ENCODE results near the gene RNF144A. TPM values are rescaled to one million over a fixed set of nuclear protein-coding genes. Genes with fewer than 3 reads are reported as not detected.

The RNF144A gene
- total and polyA plus RNA-seq, 10 of the 15 experiments (the other 5 are each of a cell fraction or from before 2014, with no cell fraction given), result 0.02 to 12.1 (median 0.48) TPM; not detected in 1

DNA sequence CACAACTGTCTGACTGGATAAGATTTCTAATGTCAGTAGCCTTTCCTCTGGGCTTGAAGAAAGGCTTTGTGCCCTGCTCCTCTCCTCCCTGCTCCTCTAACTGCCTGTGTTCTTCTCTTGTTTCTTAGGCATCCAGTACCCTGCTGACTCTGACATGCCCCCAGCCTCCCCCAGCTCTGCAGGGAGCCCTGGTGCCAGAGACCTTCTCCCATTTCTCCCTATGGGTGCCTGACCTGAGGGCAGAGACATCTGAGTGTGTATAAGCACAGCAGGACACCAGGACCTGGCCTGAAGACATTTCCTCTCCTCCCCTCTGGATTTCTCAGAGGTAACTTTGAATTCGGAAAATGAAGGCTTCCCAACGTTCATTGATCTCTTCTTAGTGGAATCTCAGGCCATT is 23.6 kb downstream of the RNF144A start:
- ChIA-PET RAD21 (ENCODE audit: unreplicated experiment) (no interaction called here), POLR2A (no interaction called here), CTCF (no interaction called here), SMC1A (ENCODE audit: uncharacterized antibody, unreplicated experiment) (interaction anchor here (2.8 kb wide), 1 partner anchor 11 kb away, joined by 11 read pairs; no protein-coding TSS in a partner anchor)
- no TSS peak for BruUV-seq (replicated peaks)
- H3K4me1 ChIP-seq (ENCODE audit: control insufficient read depth, insufficient read depth, low read length), result peaks cover 14% of the 10 kb centered on the region
- H3K4me3 ChIP-seq, result no peak overlapping the region
- H3K4me2 ChIP-seq (ENCODE audit: control insufficient read depth, insufficient read depth), result no peak overlapping the region
- in situ Hi-C loops (cut with MboI) (no loop called here), intact Hi-C loops (cut with micrococcal nuclease; ENCODE audit: unreplicated experiment) (no loop called here)
- H2AFZ ChIP-seq (ENCODE audit: control insufficient read depth, low read depth, low read length), result no peak overlapping the region
- H3K79me2 ChIP-seq (ENCODE audit: control insufficient read depth, insufficient read depth, low read length), result no peaks in the 10 kb centered on the region
- H3K27ac ChIP-seq (ENCODE audit: control insufficient read depth, insufficient read depth), result no peak overlapping the region
- WGBS (ENCODE audit: insufficient coverage, insufficient replicate concordance, low lambda C conversion rate, missing lambda C conversion rate), result 52% methylated on average over 2 of the region's 2 CpGs
- ATAC-seq (no peak), FAIRE-seq (no peak), DNase-seq (ENCODE audit: low read depth, low spot score) (no peak)
- no peaks in the 10 kb centered on the region for H3K9me3 ChIP-seq (replicated peaks; ENCODE audit: control insufficient read depth, insufficient read depth, low read length)
- peaks cover 0 to 2% of the 10 kb centered on the region in 2 experiments; a peak in 2 of 4 replicates for H3K36me3 ChIP-seq (ENCODE audit: control insufficient read depth in 2 of 2, insufficient read depth in 2 of 2, low read length in 1 of 2)
- H3K9ac ChIP-seq (ENCODE audit: control insufficient read depth, insufficient read depth, low read length), result no peak overlapping the region
- H3K27me3 ChIP-seq (replicated peaks in 1 of 2; ENCODE audit: control insufficient read depth in 2 of 2, insufficient read depth in 2 of 2, low read length in 1 of 2), result no peaks in the 10 kb centered on the region
- H4K20me1 ChIP-seq (ENCODE audit: control insufficient read depth, insufficient read depth), result no peaks in the 10 kb centered on the region
- TF ChIP-seq HCFC1 (IDR thresholded peaks at IDR 0.05; ENCODE audit: low read length) (no peak), SMAD1 (IDR thresholded peaks at IDR 0.05; ENCODE audit: low read depth, partially characterized antibody) (no peak), EP300 (IDR thresholded peaks at IDR 0.05; ENCODE audit: borderline replicate concordance in 1 of 2, control insufficient read depth in 1 of 2, low read depth in 2 of 2, low read length in 2 of 2) (no peak), HDAC2 (IDR thresholded peaks at IDR 0.05) (no peak), GABPA (IDR thresholded peaks at IDR 0.05; ENCODE audit: low read depth) (no peak), MXI1 (IDR thresholded peaks at IDR 0.05; ENCODE audit: low read depth, low read length) (no peak), RAD21 (IDR thresholded peaks at IDR 0.05; ENCODE audit: insufficient read depth, low read depth, low read length) (no peak), SPI1 (IDR thresholded peaks at IDR 0.05; ENCODE audit: borderline replicate concordance, insufficient read depth, low read depth, low read length) (no peak), POLR2AphosphoS2 (IDR thresholded peaks at IDR 0.05; ENCODE audit: low read depth, low read length) (no peak), PAX8 (IDR thresholded peaks at IDR 0.05) (no peak), SUPT20H (IDR thresholded peaks at IDR 0.05; ENCODE audit: borderline replicate concordance, control insufficient read depth, low read depth, low read length) (no peak)
- TF ChIP-seq, protein P1, sequence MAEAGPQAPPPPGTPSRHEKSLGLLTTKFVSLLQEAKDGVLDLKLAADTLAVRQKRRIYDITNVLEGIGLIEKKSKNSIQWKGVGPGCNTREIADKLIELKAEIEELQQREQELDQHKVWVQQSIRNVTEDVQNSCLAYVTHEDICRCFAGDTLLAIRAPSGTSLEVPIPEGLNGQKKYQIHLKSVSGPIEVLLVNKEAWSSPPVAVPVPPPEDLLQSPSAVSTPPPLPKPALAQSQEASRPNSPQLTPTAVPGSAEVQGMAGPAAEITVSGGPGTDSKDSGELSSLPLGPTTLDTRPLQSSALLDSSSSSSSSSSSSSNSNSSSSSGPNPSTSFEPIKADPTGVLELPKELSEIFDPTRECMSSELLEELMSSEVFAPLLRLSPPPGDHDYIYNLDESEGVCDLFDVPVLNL (IDR thresholded peaks at IDR 0.05; ENCODE audit: low read depth, low read length), result no peak
- TF ChIP-seq, protein P2, sequence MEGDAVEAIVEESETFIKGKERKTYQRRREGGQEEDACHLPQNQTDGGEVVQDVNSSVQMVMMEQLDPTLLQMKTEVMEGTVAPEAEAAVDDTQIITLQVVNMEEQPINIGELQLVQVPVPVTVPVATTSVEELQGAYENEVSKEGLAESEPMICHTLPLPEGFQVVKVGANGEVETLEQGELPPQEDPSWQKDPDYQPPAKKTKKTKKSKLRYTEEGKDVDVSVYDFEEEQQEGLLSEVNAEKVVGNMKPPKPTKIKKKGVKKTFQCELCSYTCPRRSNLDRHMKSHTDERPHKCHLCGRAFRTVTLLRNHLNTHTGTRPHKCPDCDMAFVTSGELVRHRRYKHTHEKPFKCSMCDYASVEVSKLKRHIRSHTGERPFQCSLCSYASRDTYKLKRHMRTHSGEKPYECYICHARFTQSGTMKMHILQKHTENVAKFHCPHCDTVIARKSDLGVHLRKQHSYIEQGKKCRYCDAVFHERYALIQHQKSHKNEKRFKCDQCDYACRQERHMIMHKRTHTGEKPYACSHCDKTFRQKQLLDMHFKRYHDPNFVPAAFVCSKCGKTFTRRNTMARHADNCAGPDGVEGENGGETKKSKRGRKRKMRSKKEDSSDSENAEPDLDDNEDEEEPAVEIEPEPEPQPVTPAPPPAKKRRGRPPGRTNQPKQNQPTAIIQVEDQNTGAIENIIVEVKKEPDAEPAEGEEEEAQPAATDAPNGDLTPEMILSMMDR (IDR thresholded peaks at IDR 0.05 in 2 of 3, conservative IDR thresholded peaks at IDR 0.05 in 1 of 3; ENCODE audit: control insufficient read depth in 2 of 3, extremely low read depth in 1 of 3, insufficient read depth in 1 of 3, low read depth in 3 of 3, low read length in 3 of 3), result no peak
- TF ChIP-seq, protein P3, sequence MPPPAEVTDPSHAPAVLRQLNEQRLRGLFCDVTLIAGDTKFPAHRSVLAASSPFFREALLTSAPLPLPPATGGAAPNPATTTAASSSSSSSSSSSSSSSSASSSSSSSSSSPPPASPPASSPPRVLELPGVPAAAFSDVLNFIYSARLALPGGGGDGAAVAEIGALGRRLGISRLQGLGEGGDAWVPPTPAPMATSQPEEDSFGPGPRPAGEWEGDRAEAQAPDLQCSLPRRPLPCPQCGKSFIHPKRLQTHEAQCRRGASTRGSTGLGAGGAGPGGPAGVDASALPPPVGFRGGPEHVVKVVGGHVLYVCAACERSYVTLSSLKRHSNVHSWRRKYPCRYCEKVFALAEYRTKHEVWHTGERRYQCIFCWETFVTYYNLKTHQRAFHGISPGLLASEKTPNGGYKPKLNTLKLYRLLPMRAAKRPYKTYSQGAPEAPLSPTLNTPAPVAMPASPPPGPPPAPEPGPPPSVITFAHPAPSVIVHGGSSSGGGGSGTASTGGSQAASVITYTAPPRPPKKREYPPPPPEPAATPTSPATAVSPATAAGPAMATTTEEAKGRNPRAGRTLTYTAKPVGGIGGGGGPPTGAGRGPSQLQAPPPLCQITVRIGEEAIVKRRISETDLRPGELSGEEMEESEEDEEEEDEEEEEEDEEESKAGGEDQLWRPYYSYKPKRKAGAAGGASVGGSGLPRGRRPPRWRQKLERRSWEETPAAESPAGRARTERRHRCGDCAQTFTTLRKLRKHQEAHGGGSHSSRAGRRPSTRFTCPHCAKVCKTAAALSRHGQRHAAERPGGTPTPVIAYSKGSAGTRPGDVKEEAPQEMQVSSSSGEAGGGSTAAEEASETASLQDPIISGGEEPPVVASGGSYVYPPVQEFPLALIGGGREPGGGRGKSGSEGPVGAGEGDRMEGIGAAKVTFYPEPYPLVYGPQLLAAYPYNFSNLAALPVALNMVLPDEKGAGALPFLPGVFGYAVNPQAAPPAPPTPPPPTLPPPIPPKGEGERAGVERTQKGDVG (CRISPR knock-in tag; IDR thresholded peaks at IDR 0.05), result no peak
